Gastroesophageal sphincter (tissue), 4 donors: ENCODE data around the gene RBPJ. TPM values are rescaled to one million over a fixed set of nuclear protein-coding genes. Genes with fewer than 3 reads are reported as not detected.

Experiments used
- ATAC-seq: fragments of 150-250 bp; one replicate; pipeline ENCODE4 v1.9.1; 2016; ENCODE audit warnings: mild to moderate bottlenecking, moderate library complexity
- H3K27ac ChIP-seq, 4 donors: fragments of 200-600 bp; sonication (generic) in 3 of 4; 1 replicate in 3 of 4; 2 replicates in 1 of 4; pipeline ENCODE4 v1.5.1; 2016 to 2019
- H3K27me3 ChIP-seq: fragments of 200-600 bp; sonication (generic); one replicate; pipeline ENCODE4 v1.5.1; 2019
- H3K36me3 ChIP-seq, 2 donors: fragments of 200-600 bp; sonication (generic); one replicate each; pipeline ENCODE4 v1.5.1; 2019; ENCODE audit warnings: control low read depth in 1 of 2
- H3K4me1 ChIP-seq, 3 donors: fragments of 200-600 bp; sonication (generic); 1 replicate in 2 of 3; 2 replicates in 1 of 3; pipeline ENCODE4 v1.5.1; 2016 to 2019; ENCODE audit warnings: control low read depth in 2 of 3
- H3K4me3 ChIP-seq, 2 donors: fragments of 200-600 bp; sonication (generic); one replicate each; pipeline ENCODE4 v1.5.1; 2019; ENCODE audit warnings: mild to moderate bottlenecking in 1 of 2, moderate library complexity in 1 of 2
- H3K9me3 ChIP-seq, 3 donors: fragments of 200-600 bp; sonication (generic); one replicate each; pipeline ENCODE4 v1.5.1; 2017 to 2019; ENCODE audit warnings: control low read depth in 2 of 3
- CTCF ChIP-seq, 4 experiments: fragments of 200-600 bp in 2 of 4; fragments of 450-650 bp in 2 of 4; sonication (generic) in 1 of 4; IDR thresholded peaks; one replicate each; pipeline ENCODE4 v1.5.1; 2017 to 2019; ENCODE audit warnings: antibody characterized with exemption in 4 of 4, mild to moderate bottlenecking in 2 of 4, moderate library complexity in 2 of 4
- EP300 ChIP-seq: sonication (generic); formaldehyde crosslinking; IDR thresholded peaks from one replicate; pipeline ENCODE4 v1.6.1; 2017; ENCODE audit warnings: antibody characterized with exemption, mild to moderate bottlenecking
- POLR2A ChIP-seq, 2 donors: fragments of 450-650 bp; IDR thresholded peaks; one replicate each; pipeline ENCODE4 v1.6.1; 2017; ENCODE audit warnings: antibody characterized with exemption in 2 of 2, mild to moderate bottlenecking in 2 of 2, moderate library complexity in 1 of 2
- POLR2AphosphoS5 ChIP-seq: sonication (generic); formaldehyde crosslinking; IDR thresholded peaks from one replicate; pipeline ENCODE4 v1.6.1; 2017; ENCODE audit warnings: antibody characterized with exemption
- WGBS, 2 donors: methylation state at CpG; one replicate each; pipeline ENCODE4 v1.1.5; 2018; ENCODE audit warnings: low coverage in 1 of 2; 5-methylcytosine and 5-hydroxymethylcytosine counted together
- total RNA-seq, 4 donors: library from RNA; depleted of rRNA; stranded (reverse); fragments of >200 nt; gene quantifications; one replicate each; pipeline ENCODE4 v1.1.0, GENCODE V29; 2016

The RBPJ gene
- total RNA-seq, 4 donors from 2014 or later, result 49.5 to 128 (median 77.6) TPM

GRCh38 chr4:26361297-26361696, 40.5 kb downstream of the RBPJ start:
- H3K9me3 ChIP-seq, result no peaks in the 10 kb centered on the region
- WGBS, 2 donors, result 54 to 65% methylated on average over 2 of the region's 2 CpGs
- TF ChIP-seq EP300 (no peak), CTCF (IDR thresholded peaks at IDR 0.05) (no peak), POLR2A (IDR thresholded peaks at IDR 0.05) (no peak), POLR2AphosphoS5 (no peak)
- no peaks in the 10 kb centered on the region for H3K27me3 ChIP-seq
- H3K36me3 ChIP-seq, result no peaks in the 10 kb centered on the region
- H3K4me1 ChIP-seq, result peaks cover 0 to 37% (median 4%) of the 10 kb centered on the region in 3 donors
- no peak overlapping the region for H3K27ac ChIP-seq
- no peak for ATAC-seq
- no peak overlapping the region for H3K4me3 ChIP-seq

GRCh38 chr4:26362745-26363439, 42.1 kb downstream of the RBPJ start:
- H3K36me3 ChIP-seq, result peaks cover 0 to 5% of the 10 kb centered on the region in 2 donors
- peaks cover 0 to 44% (median 4%) of the 10 kb centered on the region in 3 donors for H3K4me1 ChIP-seq
- H3K9me3 ChIP-seq, result no peaks in the 10 kb centered on the region
- 98 to 100% methylated on average over 1 to 9 of the region's 9 CpGs for WGBS, 2 donors
- no peaks in the 10 kb centered on the region for H3K27me3 ChIP-seq
- no peak overlapping the region for H3K27ac ChIP-seq
- no peak overlapping the region for H3K4me3 ChIP-seq
- no peak for TF ChIP-seq CTCF (IDR thresholded peaks at IDR 0.05)
- TF ChIP-seq EP300, result no peak
- TF ChIP-seq POLR2A (IDR thresholded peaks at IDR 0.05), result no peak
- no peak for TF ChIP-seq POLR2AphosphoS5
- no peak for ATAC-seq

- H3K4me3 ChIP-seq, result no peak overlapping the region
- TF ChIP-seq POLR2A (IDR thresholded peaks at IDR 0.05), result no peak
- no peak for TF ChIP-seq CTCF (IDR thresholded peaks at IDR 0.05)
- no peak for TF ChIP-seq EP300
- TF ChIP-seq POLR2AphosphoS5, result no peak
- peaks cover 0 to 5% of the 10 kb centered on the region in 2 donors for H3K36me3 ChIP-seq
- peaks cover 0 to 64% (median 4%) of the 10 kb centered on the region in 3 donors for H3K4me1 ChIP-seq
- whole genome bisulfite sequencing, 2 donors, result 83 to 100% methylated on average over 1 of the region's 1 CpG
- no peak overlapping the region for H3K27ac ChIP-seq
- H3K27me3 ChIP-seq, result no peaks in the 10 kb centered on the region
- no peaks in the 10 kb centered on the region for H3K9me3 ChIP-seq
- ATAC-seq, result no peak
Measured at GRCh38 chr4:26365537-26366150, 44.8 kb downstream of the RBPJ start.

- TF ChIP-seq POLR2A (IDR thresholded peaks at IDR 0.05) (no peak), EP300 (no peak), CTCF (IDR thresholded peaks at IDR 0.05) (no peak), POLR2AphosphoS5 (no peak)
- H3K36me3 ChIP-seq, result peaks cover 0 to 5% of the 10 kb centered on the region in 2 donors
- H3K9me3 ChIP-seq, result no peaks in the 10 kb centered on the region
- peaks cover 0 to 48% (median 5%) of the 10 kb centered on the region in 3 donors for H3K4me1 ChIP-seq
- ATAC-seq, result no peak
- H3K27me3 ChIP-seq, result no peaks in the 10 kb centered on the region
- H3K27ac ChIP-seq, result no peak overlapping the region
- WGBS, 2 donors, result 33 to 78% methylated on average over 1 of the region's 1 CpG
- H3K4me3 ChIP-seq, result no peak overlapping the region
Measured at GRCh38 chr4:26367811-26368210, 47.0 kb downstream of the RBPJ start.

GRCh38 chr4:26368685-26369084, 47.9 kb downstream of the RBPJ start:
- peaks cover 0 to 5% of the 10 kb centered on the region in 2 donors for H3K36me3 ChIP-seq
- H3K4me1 ChIP-seq, result peaks cover 0 to 50% (median 10%) of the 10 kb centered on the region in 3 donors
- TF ChIP-seq POLR2AphosphoS5, result no peak
- no peaks in the 10 kb centered on the region for H3K27me3 ChIP-seq
- no peak overlapping the region for H3K4me3 ChIP-seq
- H3K9me3 ChIP-seq, result no peaks in the 10 kb centered on the region
- H3K27ac ChIP-seq, result no peak overlapping the region
- no peak for ATAC-seq
